Left ventricle myocardium inferior (tissue), 1 donor: ENCODE measurements around the gene NPC1L1. TPM values are rescaled to one million over a fixed set of nuclear protein-coding genes. Genes with fewer than 3 reads are reported as not detected.
"Not testable (repeated sequence)": the region's sequence is repeated elsewhere in the genome, so short reads cannot be mapped to it uniquely, and the experiment has no call there.

Experiments used
- DNase-seq: peaks from one replicate; pipeline ENCODE4 v3.0.0-alpha.2; 2020
- H3K27ac ChIP-seq: fragments of 200-600 bp; replicated peaks from 2 replicates; pipeline ENCODE4 v1.8.0; 2021
- H3K27me3 ChIP-seq: fragments of 200-600 bp; 2 replicates; pipeline ENCODE4 v1.8.0; 2021; ENCODE audit warnings: low read depth
- H3K36me3 ChIP-seq: fragments of 200-600 bp; 2 replicates; pipeline ENCODE4 v1.8.0; 2021
- H3K4me1 ChIP-seq: fragments of 200-600 bp; 2 replicates; pipeline ENCODE4 v1.8.0; 2021
- H3K4me3 ChIP-seq: fragments of 200-600 bp; 2 replicates; pipeline ENCODE4 v1.8.0; 2021; ENCODE audit warnings: mild to moderate bottlenecking, moderate library complexity
- H3K9me3 ChIP-seq: fragments of 200-600 bp; replicated peaks from 2 replicates; pipeline ENCODE4 v1.8.0; 2021
- intact Hi-C: fragments of 100-400 bp; cut with micrococcal nuclease; formaldehyde crosslinking; loops from one replicate; pipeline ENCODE4 v1.11.0; 2022
- total RNA-seq: library from RNA; stranded (reverse); fragmentation: NEBNext Ultra II Directional; extraction: Animal tissue kit (Norgen Biotek cat#: 25700); gene quantifications from one replicate; pipeline ENCODE4 v1.2.1, GENCODE V29; 2021
- TF ChIP-seq, protein P1 (sequence below): fragments of 200-600 bp; IDR thresholded peaks from 2 replicates; pipeline ENCODE4 v1.8.0; 2021; ENCODE audit warnings: antibody characterized with exemption, mild to moderate bottlenecking, borderline replicate concordance
- donor health status: DM: no; HTN: yes; CAD: no; lungs with severe emphysema.

Gene NPC1L1
- total RNA-seq, 1 donor from 2014 or later = 0.19 TPM

DNA sequence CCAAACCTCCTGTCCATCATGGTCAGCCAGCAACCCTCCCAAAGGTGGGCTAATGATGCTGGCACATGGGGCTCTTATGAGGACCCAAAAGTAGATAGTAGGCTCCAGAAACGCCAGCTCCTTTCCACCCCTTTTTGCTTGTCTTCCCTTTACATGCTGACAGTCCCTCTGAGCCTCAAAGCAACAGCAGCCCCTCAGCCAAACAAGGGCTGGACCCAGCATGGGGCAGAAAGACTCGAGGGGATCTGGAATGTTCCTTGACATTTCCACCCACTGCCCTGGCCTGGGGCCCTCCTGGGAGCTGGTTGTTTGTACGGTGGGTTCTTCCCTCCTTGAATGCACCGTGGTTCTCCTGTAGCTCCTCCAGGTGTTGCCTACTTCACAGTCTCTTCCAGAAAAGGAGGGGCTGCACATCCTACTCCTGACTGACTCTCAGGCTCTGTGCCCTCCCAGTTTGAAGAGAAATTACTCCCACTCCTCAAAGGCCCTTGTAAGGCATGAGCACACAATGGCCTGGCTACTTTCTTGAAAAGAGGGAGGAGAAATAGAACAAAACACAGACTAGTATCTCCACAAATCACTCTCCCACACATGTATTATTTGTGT lies 29.2 kb downstream of the NPC1L1 start:
- Histone ChIP-seq H3K4me3 (no peak overlapping the region), H3K9me3 (peaks cover 3% of the 10 kb centered on the region), H3K36me3 (no peaks in the 10 kb centered on the region), H3K4me1 (no peaks in the 10 kb centered on the region), H3K27ac (no peak overlapping the region), H3K27me3 (no peaks in the 10 kb centered on the region)
- DNase-seq = no peak
- TF ChIP-seq, protein P1, sequence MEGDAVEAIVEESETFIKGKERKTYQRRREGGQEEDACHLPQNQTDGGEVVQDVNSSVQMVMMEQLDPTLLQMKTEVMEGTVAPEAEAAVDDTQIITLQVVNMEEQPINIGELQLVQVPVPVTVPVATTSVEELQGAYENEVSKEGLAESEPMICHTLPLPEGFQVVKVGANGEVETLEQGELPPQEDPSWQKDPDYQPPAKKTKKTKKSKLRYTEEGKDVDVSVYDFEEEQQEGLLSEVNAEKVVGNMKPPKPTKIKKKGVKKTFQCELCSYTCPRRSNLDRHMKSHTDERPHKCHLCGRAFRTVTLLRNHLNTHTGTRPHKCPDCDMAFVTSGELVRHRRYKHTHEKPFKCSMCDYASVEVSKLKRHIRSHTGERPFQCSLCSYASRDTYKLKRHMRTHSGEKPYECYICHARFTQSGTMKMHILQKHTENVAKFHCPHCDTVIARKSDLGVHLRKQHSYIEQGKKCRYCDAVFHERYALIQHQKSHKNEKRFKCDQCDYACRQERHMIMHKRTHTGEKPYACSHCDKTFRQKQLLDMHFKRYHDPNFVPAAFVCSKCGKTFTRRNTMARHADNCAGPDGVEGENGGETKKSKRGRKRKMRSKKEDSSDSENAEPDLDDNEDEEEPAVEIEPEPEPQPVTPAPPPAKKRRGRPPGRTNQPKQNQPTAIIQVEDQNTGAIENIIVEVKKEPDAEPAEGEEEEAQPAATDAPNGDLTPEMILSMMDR = no peak
- intact Hi-C loops = no loop called here

DNA sequence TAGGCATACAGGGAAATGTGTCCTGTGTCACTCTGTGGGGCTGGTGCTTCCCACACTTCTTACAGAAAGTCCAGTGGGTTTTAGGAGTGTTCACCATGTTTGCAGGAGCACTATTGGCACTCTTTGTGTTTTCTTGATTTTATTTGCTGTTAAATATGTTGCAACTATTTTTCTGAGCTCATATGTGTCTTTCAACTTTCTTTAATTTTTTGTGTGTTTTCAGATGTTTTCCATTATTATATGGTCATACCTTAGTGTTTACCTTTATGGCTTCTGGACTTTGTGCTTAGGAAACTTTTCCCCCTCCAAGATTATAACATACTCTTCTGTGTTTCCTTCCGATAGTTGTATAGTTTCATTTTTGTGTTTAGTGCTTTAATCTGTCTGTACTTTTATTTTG lies 29.9 kb downstream of the NPC1L1 start:
- Histone ChIP-seq H3K9me3 (peaks cover 3% of the 10 kb centered on the region), H3K4me1 (no peaks in the 10 kb centered on the region), H3K27me3 (no peaks in the 10 kb centered on the region), H3K27ac (no peak overlapping the region), H3K4me3 (no peak overlapping the region), H3K36me3 (no peaks in the 10 kb centered on the region)
- TF ChIP-seq, protein P1 = no peak
- intact Hi-C loops = no loop called here
- DNase-seq = no peak

DNA sequence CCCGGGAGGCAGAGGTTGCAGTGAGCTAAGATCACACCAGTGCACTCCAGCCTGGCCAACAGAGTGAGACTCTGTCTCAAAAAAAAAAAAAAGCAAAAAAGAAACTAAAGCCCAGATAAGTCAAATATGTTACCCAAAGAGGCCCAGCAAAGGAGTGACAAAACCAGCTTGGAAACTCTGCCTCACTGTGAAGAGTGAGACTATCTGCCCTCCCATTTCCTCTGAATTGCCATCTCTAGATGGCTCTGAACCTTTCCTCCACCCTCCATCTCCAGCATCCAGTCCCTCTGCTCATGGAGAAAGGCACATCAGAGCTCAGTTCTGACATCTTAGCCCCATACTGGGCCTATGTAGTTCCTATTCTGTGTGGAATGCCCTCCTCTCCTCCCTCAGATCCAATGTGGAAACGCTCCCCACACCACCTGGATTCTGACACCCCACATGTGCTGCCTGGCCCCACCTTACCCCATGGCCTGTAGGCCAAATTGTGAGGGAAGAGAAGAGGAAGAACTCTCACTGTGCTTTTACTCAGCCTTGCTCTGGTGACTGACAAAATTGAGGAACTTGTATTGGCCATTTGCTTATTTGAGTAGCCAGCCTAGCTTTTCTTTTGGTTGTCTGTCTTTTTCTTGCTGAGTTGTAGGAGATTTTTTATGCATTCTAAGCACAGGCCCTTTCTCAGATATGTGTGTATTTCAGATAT lies 32.7 kb downstream of the NPC1L1 start:
- intact Hi-C loops = no loop called here
- no peak overlapping the region for H3K27ac ChIP-seq
- no peaks in the 10 kb centered on the region for H3K27me3 ChIP-seq
- H3K36me3 ChIP-seq = no peaks in the 10 kb centered on the region
- H3K4me1 ChIP-seq = no peaks in the 10 kb centered on the region
- H3K9me3 ChIP-seq = peaks cover 3% of the 10 kb centered on the region
- TF ChIP-seq, protein P1 = no peak
- no peak overlapping the region for H3K4me3 ChIP-seq
- DNase-seq = no peak

DNA sequence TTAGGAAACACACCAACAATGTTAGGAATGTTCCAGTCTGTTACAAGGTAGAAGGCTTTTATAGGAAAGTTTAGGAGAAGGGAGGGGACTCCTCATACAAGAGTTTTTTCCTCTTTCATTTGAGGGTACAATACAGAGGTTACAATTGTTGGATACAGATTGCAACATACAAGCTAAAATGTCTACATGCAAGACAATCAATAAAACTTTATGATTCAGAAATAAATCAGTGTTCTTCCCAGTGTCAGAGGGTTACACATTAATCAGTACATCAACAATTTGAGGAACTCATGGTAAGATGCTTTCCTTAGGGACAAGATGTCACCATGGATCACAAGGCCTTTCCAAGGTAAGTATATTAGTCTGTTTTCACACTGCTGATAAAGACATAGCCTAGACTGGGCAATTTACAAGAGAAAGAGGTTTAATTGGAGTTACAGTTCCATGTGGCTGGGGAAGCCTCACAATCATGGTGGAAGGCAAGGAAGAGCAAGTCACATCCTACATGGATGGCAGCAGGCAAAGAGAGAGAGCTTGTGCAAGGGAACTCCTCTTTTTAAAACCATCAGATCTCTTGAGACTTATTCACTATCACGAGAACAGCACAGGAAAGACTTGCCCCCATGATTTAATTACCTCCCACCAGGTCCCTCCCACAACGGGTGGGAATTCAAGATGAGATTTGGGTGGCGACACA lies 34.4 kb downstream of the NPC1L1 start:
- H3K27me3 ChIP-seq, H3K27ac ChIP-seq, H3K4me1 ChIP-seq, intact Hi-C loops, H3K9me3 ChIP-seq, DNase-seq, H3K4me3 ChIP-seq, H3K36me3 ChIP-seq: not testable (repeated sequence)

DNA sequence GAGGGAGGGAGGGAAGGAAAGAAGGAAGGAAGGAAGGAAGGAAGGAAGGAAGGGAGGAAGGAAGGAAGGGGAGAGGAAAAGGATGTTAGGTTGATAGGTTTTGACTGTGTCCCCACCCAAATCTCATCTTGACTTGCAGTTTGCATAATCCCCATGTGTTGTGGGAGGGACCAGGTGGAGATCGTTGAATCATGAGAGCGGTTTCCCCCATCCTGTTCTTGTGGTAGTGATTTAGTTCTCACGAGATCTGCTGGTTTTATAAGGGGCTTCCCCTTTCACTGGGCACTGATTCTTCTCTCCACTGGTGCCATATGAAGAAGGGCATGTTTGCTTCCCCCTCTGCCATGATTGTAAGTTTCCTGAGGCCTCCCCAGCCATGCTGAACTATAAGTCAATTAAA lies 35.5 kb downstream of the NPC1L1 start:
- Histone ChIP-seq H3K4me3 (no peak overlapping the region), H3K36me3 (no peaks in the 10 kb centered on the region), H3K9me3 (peaks cover 3% of the 10 kb centered on the region), H3K27me3 (no peaks in the 10 kb centered on the region), H3K27ac (no peak overlapping the region), H3K4me1 (no peaks in the 10 kb centered on the region)
- DNase-seq = no peak
- TF ChIP-seq, protein P1 = no peak
- intact Hi-C loops = no loop called here
